K562 (cell line): ENCODE results near the gene CEP192. TPM values are rescaled to one million over a fixed set of nuclear protein-coding genes. Genes with fewer than 3 reads are reported as not detected.

ENCODE experiments used
- ATAC-seq: fragments of 200-7000 bp; cut with Tn5 transposase; 3 replicates; pipeline ENCODE4 v1.9.1; 2020; ENCODE audit warnings: moderate library complexity
- BruUV-seq: library from RNA; stranded (reverse); fragments of 400-500 nt; replicated peaks from 2 replicates; lab custom pipeline; 2021; lab: Mats Ljungman, UMichigan
- CTCF ChIA-PET: fragments of 300-600 bp; formaldehyde crosslinking; extraction: SDS; loops from one replicate; lab custom pipeline; 2021; ENCODE audit warnings: low intra/inter-chr PET ratio; lab: Yijun Ruan, JAX
- POLR2A ChIA-PET: fragments of 300-600, 350-650 bp; sonication (Branson Sonifier 250); formaldehyde crosslinking; extraction: SDS; loops from one replicate; lab custom pipeline; 2021; ENCODE audit warnings: antibody characterized with exemption, inconsistent platforms; lab: Yijun Ruan, JAX
- DNase-seq, 4 experiments: peaks; one replicate each; pipeline versions ENCODE4 v3.0.0 to v3.0.0-alpha.2; 2011 to 2018; ENCODE audit warnings: low spot score in 3 of 4, mixed read lengths in 3 of 4; ENCODE audit errors: extremely low read depth in 1 of 4
- FAIRE-seq: peaks from 2 replicates; lab custom pipeline; 2011; peaks lifted over from hg19 to GRCh38; lab: Jason Lieb, UNC
- H2AFZ ChIP-seq: 2 replicates; pipeline ENCODE4 v1.6.0; 2011; ENCODE audit warnings: low read depth, low read length, control low read depth, inconsistent platforms
- H3K27ac ChIP-seq: fragments of 200-600 bp; 3 replicates; pipeline ENCODE4 v1.8.0; 2011; ENCODE audit warnings: low read depth, mild to moderate bottlenecking, control low read depth, inconsistent platforms, low read length, moderate library complexity, mixed read lengths; ENCODE audit errors: extremely low read depth
- H3K27me3 ChIP-seq, 2 experiments: fragments of 300-600 bp in 1 of 2; 2 replicates in 1 of 2; 3 replicates in 1 of 2; pipeline versions ENCODE4 v1.6.0 to v1.8.0; 2011; ENCODE audit warnings: inconsistent platforms in 2 of 2, low read length in 2 of 2, mild to moderate bottlenecking in 1 of 2, mixed read lengths in 1 of 2, moderate library complexity in 1 of 2; ENCODE audit not compliant: control insufficient read depth in 2 of 2, insufficient read depth in 2 of 2
- H3K36me3 ChIP-seq: fragments of 300-600 bp; 3 replicates; pipeline ENCODE4 v1.8.0; 2011; ENCODE audit warnings: mild to moderate bottlenecking, low read length, inconsistent platforms; ENCODE audit not compliant: control insufficient read depth, insufficient read depth
- H3K4me1 ChIP-seq, 2 experiments: fragments of 200-600 bp in 1 of 2; replicated peaks in 1 of 2; 2 replicates in 1 of 2; 3 replicates in 1 of 2; pipeline versions ENCODE4 v1.5.1 to v1.8.0; 2011; ENCODE audit warnings: inconsistent platforms in 2 of 2, low read length in 2 of 2, mild to moderate bottlenecking in 1 of 2, mixed read lengths in 1 of 2, moderate library complexity in 1 of 2; ENCODE audit not compliant: control insufficient read depth in 2 of 2, insufficient read depth in 2 of 2
- H3K4me2 ChIP-seq: 2 replicates; pipeline ENCODE4 v1.6.1; 2011; ENCODE audit warnings: low read length, control low read depth, inconsistent platforms, mixed read lengths; ENCODE audit not compliant: insufficient read depth
- H3K4me3 ChIP-seq: fragments of 200-600 bp; sonication (generic), shearing (Covaris generic); 2 replicates; pipeline ENCODE4 v1.5.1; 2016; ENCODE audit warnings: control low read depth, inconsistent platforms
- H3K79me2 ChIP-seq: fragments of 200-600 bp; 3 replicates; pipeline ENCODE4 v1.8.0; 2011; ENCODE audit warnings: low read length, inconsistent platforms; ENCODE audit not compliant: control insufficient read depth, insufficient read depth
- H3K9ac ChIP-seq, 2 experiments: 2 replicates each; pipeline versions ENCODE4 v1.6.0 to v1.6.1; 2011; ENCODE audit warnings: low read depth in 2 of 2, low read length in 2 of 2, control low read depth in 1 of 2, inconsistent platforms in 1 of 2, mild to moderate bottlenecking in 1 of 2, mixed read lengths in 1 of 2; ENCODE audit not compliant: insufficient read depth in 1 of 2
- H3K9me1 ChIP-seq: one replicate; pipeline ENCODE4 v1.6.0; 2011; ENCODE audit warnings: inconsistent platforms, mild to moderate bottlenecking, low read length, moderate library complexity; ENCODE audit not compliant: control insufficient read depth, insufficient read depth
- H3K9me3 ChIP-seq: replicated peaks from 2 replicates; pipeline ENCODE4 v1.5.1; 2011; ENCODE audit warnings: low read depth, low read length, inconsistent platforms; ENCODE audit not compliant: control insufficient read depth, insufficient read depth
- H4K20me1 ChIP-seq: replicated peaks from 2 replicates; pipeline ENCODE4 v1.6.1; 2011; ENCODE audit warnings: low read length, inconsistent platforms, mixed read lengths; ENCODE audit not compliant: control insufficient read depth, insufficient read depth
- ATF1 ChIP-seq, 2 experiments: fragments of 450-650 bp in 1 of 2; IDR thresholded peaks; 2 replicates each; pipeline ENCODE4 v1.6.1; 2016; ENCODE audit warnings: missing compliant biosample characterization in 1 of 2, missing genetic modification characterization in 1 of 2
- EGR1 ChIP-seq: fragments of 450-650 bp; conservative IDR thresholded peaks from 2 replicates; pipeline ENCODE4 v1.6.1; 2017; ENCODE audit warnings: mild to moderate bottlenecking
- FUS ChIP-seq: fragments of 200-400 bp; formaldehyde crosslinking; optimal IDR thresholded peaks from 2 replicates; pipeline ENCODE3; 2017; ENCODE audit warnings: low read depth, low read length
- KAT2B ChIP-seq: IDR thresholded peaks from one replicate; pipeline ENCODE4 v1.6.1; 2012; ENCODE audit warnings: low read depth, mild to moderate bottlenecking, control low read depth, inconsistent platforms, low read length, moderate library complexity
- KDM1A ChIP-seq, 2 experiments: fragments of 450-650 bp; IDR thresholded peaks; 2 replicates each; pipeline ENCODE4 v1.6.1; 2016; ENCODE audit warnings: mild to moderate bottlenecking in 2 of 2
- KHSRP ChIP-seq: fragments of 450-650 bp; IDR thresholded peaks from 2 replicates; pipeline ENCODE4 v1.6.1; 2017
- MCM7 ChIP-seq, 2 experiments: fragments of 450-650 bp; IDR thresholded peaks; 2 replicates each; pipeline ENCODE4 v1.6.1; 2016 to 2018
- RBM14 ChIP-seq: fragments of 200-400 bp; formaldehyde crosslinking; IDR thresholded peaks from 2 replicates; pipeline ENCODE4 v1.6.1; 2018; ENCODE audit warnings: low read depth, mild to moderate bottlenecking, low read length, moderate library complexity, borderline replicate concordance; ENCODE audit not compliant: insufficient read depth
- RCOR1 ChIP-seq, 2 experiments: IDR thresholded peaks; 2 replicates each; pipeline ENCODE4 v1.6.1; 2012; ENCODE audit warnings: low read depth in 2 of 2, low read length in 2 of 2, borderline replicate concordance in 1 of 2, improper control_type of control experiment in 1 of 2
- STAG1 ChIP-seq: sonication (generic); formaldehyde crosslinking; IDR thresholded peaks from 2 replicates; pipeline ENCODE4 v1.5.0; 2020; ENCODE audit warnings: missing genetic modification reagents, borderline replicate concordance
- ZNF764 ChIP-seq: fragments of 250-450 bp; sonication (Bioruptor Pico); IDR thresholded peaks from 2 replicates; pipeline ENCODE4 v1.4.0; 2020; ENCODE audit warnings: low read depth, mild to moderate bottlenecking, moderate library complexity
- WGBS: fragments of 100-300 bp; shearing (Covaris generic); methylation state at CpG from one replicate; pipeline ENCODE4 v1.1.6; 2016; ENCODE audit warnings: low coverage, mixed read lengths; ENCODE audit not compliant: insufficient coverage; ENCODE audit errors: missing lambda C conversion rate; 5-methylcytosine and 5-hydroxymethylcytosine counted together
- in situ Hi-C: fragments of 300-500 bp; cut with MboI; formaldehyde crosslinking; loops from 4 replicates; pipeline ENCODE4 v1.15.0; 2018; ENCODE audit warnings: inconsistent platforms, mixed read lengths
- intact Hi-C: fragments of 100-400 bp; cut with micrococcal nuclease; formaldehyde crosslinking; loops from 2 replicates; pipeline ENCODE4 v1.14.2; 2022
- polyA plus RNA-seq, 8 experiments: library from polyadenylated mRNA; depleted of rRNA in 4 of 8; stranded (reverse) in 5 of 8; unstranded in 3 of 8; fragments of >200 nt; fragmentation: Nextera tagmentation in 2 of 8; fragmentation: Illumina TruSeq in 1 of 8; extraction: Ambion mirVana in 2 of 8; extraction: Trizol in 1 of 8; gene quantifications; 2 replicates each; pipeline versions ENCODE4 v1.2.1 to v1.2.3, GENCODE V29; 2011 to 2014; ENCODE audit warnings: inconsistent platforms in 1 of 8, missing spikeins in 1 of 8
- total RNA-seq, 7 experiments: library from RNA; depleted of rRNA in 6 of 7; stranded (reverse); fragments of >200 nt in 6 of 7; fragmentation: Illumina TruSeq in 2 of 7; extraction: Trizol in 2 of 7; gene quantifications; 2 replicates each; pipeline versions ENCODE4 v1.2.1 to v1.2.3, GENCODE V29; 2011 to 2021; ENCODE audit warnings: low replicate concordance in 1 of 7
- TF ChIP-seq, protein P1 (sequence below): fragments of 450-650 bp; IDR thresholded peaks from 2 replicates; pipeline ENCODE4 v1.6.1; 2016; ENCODE audit warnings: low read depth, mild to moderate bottlenecking, moderate library complexity
- TF ChIP-seq, protein P2 (sequence below): fragments of 450-650 bp; IDR thresholded peaks from 2 replicates; pipeline ENCODE4 v1.6.1; 2018; ENCODE audit not compliant: partially characterized antibody
- TF ChIP-seq, protein P3 (sequence below): IDR thresholded peaks from 2 replicates; pipeline ENCODE4 v1.6.1; 2011; ENCODE audit not compliant: insufficient read length; ENCODE audit errors: extremely low read depth

The CEP192 gene
- total and polyA plus RNA-seq, 9 of the 15 experiments (the other 6 are each of a cell fraction or from before 2014, with no cell fraction given), result 14.4 to 54.4 (median 35.8) TPM

DNA sequence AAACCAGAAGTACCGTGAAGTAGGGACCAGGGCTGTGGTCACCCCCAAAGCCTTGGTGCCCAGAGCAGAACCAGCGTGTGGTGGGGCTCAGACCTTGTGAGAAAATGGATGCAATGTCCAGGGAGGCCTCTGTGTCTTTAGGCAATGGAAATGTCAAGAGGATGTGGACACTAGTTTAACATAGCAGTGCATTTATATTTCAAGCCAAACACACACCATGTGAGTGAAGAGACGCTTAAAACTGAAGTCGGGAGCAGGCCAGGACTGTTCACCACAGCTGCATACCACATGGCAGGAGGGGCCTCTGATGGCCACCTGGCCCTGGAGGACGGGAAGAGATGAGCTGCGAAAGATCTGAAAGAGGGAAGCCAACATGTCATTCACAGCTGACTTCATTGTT is 140.1 kb downstream of the CEP192 start:
- Histone ChIP-seq H2AFZ (no peak overlapping the region), H3K4me3 (no peak overlapping the region), H3K79me2 (no peaks in the 10 kb centered on the region), H3K9ac (no peak overlapping the region), H3K36me3 (peaks cover 19% of the 10 kb centered on the region; the same call in 1 of the 3 replicates), H4K20me1 (no peaks in the 10 kb centered on the region), H3K4me2 (no peak overlapping the region), H3K27ac (no peak overlapping the region), H3K27me3 (no peaks in the 10 kb centered on the region), H3K9me3 (no peaks in the 10 kb centered on the region), H3K4me1 (no peaks in the 10 kb centered on the region), H3K9me1 (no peaks in the 10 kb centered on the region)
- DNase-seq, result no peak
- ChIA-PET CTCF (no interaction called here), POLR2A (interaction anchor here (0.6 kb wide), 1 partner anchor 109 kb away, joined by 3 read pairs; no protein-coding TSS in a partner anchor)
- no TSS peak for BruUV-seq
- WGBS, result 85% methylated on average over 6 of the region's 6 CpGs
- no peak for ATAC-seq
- FAIRE-seq, result no peak
- in situ Hi-C loops, result no loop called here
- intact Hi-C loops, result no loop called here
- TF ChIP-seq, protein P1, sequence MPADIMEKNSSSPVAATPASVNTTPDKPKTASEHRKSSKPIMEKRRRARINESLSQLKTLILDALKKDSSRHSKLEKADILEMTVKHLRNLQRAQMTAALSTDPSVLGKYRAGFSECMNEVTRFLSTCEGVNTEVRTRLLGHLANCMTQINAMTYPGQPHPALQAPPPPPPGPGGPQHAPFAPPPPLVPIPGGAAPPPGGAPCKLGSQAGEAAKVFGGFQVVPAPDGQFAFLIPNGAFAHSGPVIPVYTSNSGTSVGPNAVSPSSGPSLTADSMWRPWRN, result no peak
- TF ChIP-seq EGR1 (no peak), FUS (no peak), STAG1 (CRISPR knock-in tag) (no peak), KDM1A (IDR thresholded peaks at IDR 0.05) (no peak), ATF1 (CRISPR knock-in tag; IDR thresholded peaks at IDR 0.05) (no peak), ATF1 (tag; IDR thresholded peaks at IDR 0.05) (no peak), RCOR1 (IDR thresholded peaks at IDR 0.05; ENCODE audit: borderline replicate concordance in 1 of 2, low read depth in 2 of 2, low read length in 2 of 2) (no peak), MCM7 (IDR thresholded peaks at IDR 0.05) (no peak), KHSRP (no peak), ZNF764 (no peak), KAT2B (no peak), RBM14 (no peak)
- TF ChIP-seq, protein P2, sequence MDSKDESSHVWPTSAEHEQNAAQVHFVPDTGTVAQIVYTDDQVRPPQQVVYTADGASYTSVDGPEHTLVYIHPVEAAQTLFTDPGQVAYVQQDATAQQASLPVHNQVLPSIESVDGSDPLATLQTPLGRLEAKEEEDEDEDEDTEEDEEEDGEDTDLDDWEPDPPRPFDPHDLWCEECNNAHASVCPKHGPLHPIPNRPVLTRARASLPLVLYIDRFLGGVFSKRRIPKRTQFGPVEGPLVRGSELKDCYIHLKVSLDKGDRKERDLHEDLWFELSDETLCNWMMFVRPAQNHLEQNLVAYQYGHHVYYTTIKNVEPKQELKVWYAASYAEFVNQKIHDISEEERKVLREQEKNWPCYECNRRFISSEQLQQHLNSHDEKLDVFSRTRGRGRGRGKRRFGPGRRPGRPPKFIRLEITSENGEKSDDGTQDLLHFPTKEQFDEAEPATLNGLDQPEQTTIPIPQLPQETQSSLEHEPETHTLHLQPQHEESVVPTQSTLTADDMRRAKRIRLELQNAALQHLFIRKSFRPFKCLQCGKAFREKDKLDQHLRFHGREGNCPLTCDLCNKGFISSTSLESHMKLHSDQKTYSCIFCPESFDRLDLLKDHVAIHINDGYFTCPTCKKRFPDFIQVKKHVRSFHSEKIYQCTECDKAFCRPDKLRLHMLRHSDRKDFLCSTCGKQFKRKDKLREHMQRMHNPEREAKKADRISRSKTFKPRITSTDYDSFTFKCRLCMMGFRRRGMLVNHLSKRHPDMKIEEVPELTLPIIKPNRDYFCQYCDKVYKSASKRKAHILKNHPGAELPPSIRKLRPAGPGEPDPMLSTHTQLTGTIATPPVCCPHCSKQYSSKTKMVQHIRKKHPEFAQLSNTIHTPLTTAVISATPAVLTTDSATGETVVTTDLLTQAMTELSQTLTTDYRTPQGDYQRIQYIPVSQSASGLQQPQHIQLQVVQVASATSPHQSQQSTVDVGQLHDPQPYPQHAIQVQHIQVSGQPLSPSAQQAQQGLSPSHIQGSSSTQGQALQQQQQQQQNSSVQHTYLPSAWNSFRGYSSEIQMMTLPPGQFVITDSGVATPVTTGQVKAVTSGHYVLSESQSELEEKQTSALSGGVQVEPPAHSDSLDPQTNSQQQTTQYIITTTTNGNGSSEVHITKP, result no peak
- TF ChIP-seq, protein P3, sequence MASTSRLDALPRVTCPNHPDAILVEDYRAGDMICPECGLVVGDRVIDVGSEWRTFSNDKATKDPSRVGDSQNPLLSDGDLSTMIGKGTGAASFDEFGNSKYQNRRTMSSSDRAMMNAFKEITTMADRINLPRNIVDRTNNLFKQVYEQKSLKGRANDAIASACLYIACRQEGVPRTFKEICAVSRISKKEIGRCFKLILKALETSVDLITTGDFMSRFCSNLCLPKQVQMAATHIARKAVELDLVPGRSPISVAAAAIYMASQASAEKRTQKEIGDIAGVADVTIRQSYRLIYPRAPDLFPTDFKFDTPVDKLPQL, result no peak
